HepG2 (cell line): ENCODE data around the gene PPCDC. TPM values are rescaled to one million over a fixed set of nuclear protein-coding genes. Genes with fewer than 3 reads are reported as not detected.
"Not testable (repeated sequence)": the region's sequence is repeated elsewhere in the genome, so short reads cannot be mapped to it uniquely, and the experiment has no call there.

Source experiments
- ATAC-seq: fragments of 200-7000 bp; cut with Tn5 transposase; 3 replicates; pipeline ENCODE4 v1.9.1; 2020; ENCODE audit warnings: mild to moderate bottlenecking, moderate library complexity
- BruUV-seq: library from RNA; stranded (reverse); fragments of 400-500 nt; replicated peaks from 2 replicates; lab custom pipeline; 2021; lab: Mats Ljungman, UMichigan
- CTCF ChIA-PET: fragments of 300-600 bp; formaldehyde crosslinking; extraction: SDS; loops from one replicate; lab custom pipeline; 2021; ENCODE audit warnings: low total read pairs, inconsistent platforms, low intra/inter-chr PET ratio; lab: Yijun Ruan, JAX
- POLR2A ChIA-PET: fragments of 350-600 bp; sonication (Branson Sonifier 250); formaldehyde crosslinking; loops from one replicate; lab custom pipeline; 2020; ENCODE audit warnings: antibody characterized with exemption, inconsistent platforms; lab: Yijun Ruan, JAX
- DNase-seq: peaks from one replicate; pipeline ENCODE4 v3.0.0-alpha.2; 2015; ENCODE audit warnings: low spot score
- FAIRE-seq: peaks from 3 replicates; lab custom pipeline; 2011; peaks lifted over from hg19 to GRCh38; lab: Jason Lieb, UNC
- H2AFZ ChIP-seq: one replicate; pipeline ENCODE4 v1.6.1; 2011; ENCODE audit warnings: low read length, inconsistent platforms
- H3K27ac ChIP-seq: fragments of 300-600 bp; 3 replicates; pipeline ENCODE4 v1.8.0; 2011; ENCODE audit warnings: mixed run types, mild to moderate bottlenecking, mixed read lengths, low read length, inconsistent platforms; ENCODE audit not compliant: insufficient read depth; ENCODE audit errors: extremely low read length
- H3K27me3 ChIP-seq, 2 experiments: fragments of 200-600 bp in 1 of 2; 2 replicates in 1 of 2; 3 replicates in 1 of 2; pipeline versions ENCODE4 v1.6.0 to v1.8.0; 2011; ENCODE audit warnings: low read length in 2 of 2, mild to moderate bottlenecking in 2 of 2, moderate library complexity in 2 of 2, inconsistent platforms in 1 of 2; ENCODE audit not compliant: insufficient read depth in 2 of 2, control insufficient read depth in 1 of 2
- H3K36me3 ChIP-seq, 2 experiments: fragments of 200-600 bp in 1 of 2; replicated peaks in 1 of 2; 2 replicates in 1 of 2; 3 replicates in 1 of 2; pipeline versions ENCODE4 v1.5.1 to v1.8.0; 2011; ENCODE audit warnings: low read length in 2 of 2, inconsistent platforms in 1 of 2; ENCODE audit not compliant: insufficient read depth in 2 of 2, control insufficient read depth in 1 of 2
- H3K4me1 ChIP-seq: 2 replicates; pipeline ENCODE4 v1.5.1; 2012; ENCODE audit warnings: low read length, inconsistent platforms; ENCODE audit not compliant: insufficient read depth
- H3K4me2 ChIP-seq: 2 replicates; pipeline ENCODE4 v1.6.0; 2011; ENCODE audit warnings: low read depth, low read length, inconsistent platforms
- H3K4me3 ChIP-seq, 3 experiments: fragments of 200-600 bp in 1 of 3; sonication (generic), shearing (Covaris generic) in 1 of 3; replicated peaks in 1 of 3; 2 replicates each; pipeline ENCODE4 v1.5.1; 2011 to 2016; ENCODE audit warnings: low read length in 3 of 3, inconsistent platforms in 2 of 3, low read depth in 2 of 3, mild to moderate bottlenecking in 2 of 3, control low read depth in 1 of 3, mixed read lengths in 1 of 3; ENCODE audit not compliant: insufficient read depth in 1 of 3
- H3K79me2 ChIP-seq: one replicate; pipeline ENCODE4 v1.6.1; 2011; ENCODE audit warnings: low read length, inconsistent platforms; ENCODE audit not compliant: insufficient read depth
- H3K9ac ChIP-seq: 2 replicates; pipeline ENCODE4 v1.6.0; 2011; ENCODE audit warnings: mild to moderate bottlenecking, low read depth, low read length, inconsistent platforms; ENCODE audit not compliant: insufficient read depth
- H3K9me3 ChIP-seq: 2 replicates; pipeline ENCODE4 v1.5.1; 2012; ENCODE audit warnings: mild to moderate bottlenecking, low read length
- H4K20me1 ChIP-seq: 2 replicates; pipeline ENCODE4 v1.6.0; 2011; ENCODE audit warnings: inconsistent platforms, mild to moderate bottlenecking, low read length, moderate library complexity; ENCODE audit not compliant: insufficient read depth
- CREM ChIP-seq, 2 experiments: sonication (generic) in 1 of 2; formaldehyde crosslinking in 1 of 2; IDR thresholded peaks; 2 replicates each; pipeline versions ENCODE4 v1.4.0 to v1.6.1; 2016 to 2020; ENCODE audit warnings: antibody characterized with exemption in 1 of 2, mild to moderate bottlenecking in 1 of 2, missing genetic modification reagents in 1 of 2
- SETDB1 ChIP-seq: sonication (generic); formaldehyde crosslinking; IDR thresholded peaks from 2 replicates; pipeline ENCODE4 v1.5.1; 2020; ENCODE audit warnings: missing genetic modification reagents, mild to moderate bottlenecking, borderline replicate concordance
- TARDBP ChIP-seq: sonication (generic); formaldehyde crosslinking; IDR thresholded peaks from 2 replicates; pipeline ENCODE4 v1.8.0; 2022; ENCODE audit warnings: mild to moderate bottlenecking, missing genetic modification reagents
- TOPORS ChIP-seq: sonication (generic); formaldehyde crosslinking; IDR thresholded peaks from 2 replicates; pipeline ENCODE4 v1.8.0; 2023; ENCODE audit warnings: mild to moderate bottlenecking, missing genetic modification reagents
- ZBTB37 ChIP-seq: sonication (generic); formaldehyde crosslinking; IDR thresholded peaks from 2 replicates; pipeline ENCODE4 v1.4.0; 2020; ENCODE audit warnings: mild to moderate bottlenecking, missing genetic modification reagents
- ZBTB43 ChIP-seq: sonication (generic); formaldehyde crosslinking; conservative IDR thresholded peaks from 2 replicates; pipeline ENCODE4 v1.4.0; 2020; ENCODE audit warnings: missing genetic modification reagents
- ZNF558 ChIP-seq: sonication (generic); formaldehyde crosslinking; IDR thresholded peaks from 2 replicates; pipeline ENCODE4 v1.9.0; 2022; ENCODE audit warnings: mild to moderate bottlenecking, missing genetic modification reagents, borderline replicate concordance
- ZNF781 ChIP-seq: sonication (generic); formaldehyde crosslinking; IDR thresholded peaks from 2 replicates; pipeline ENCODE4 v1.5.1; 2020; ENCODE audit warnings: borderline replicate concordance, mild to moderate bottlenecking, missing genetic modification reagents; ENCODE audit errors: not compliant biosample characterization
- ZNF784 ChIP-seq: sonication (generic); formaldehyde crosslinking; IDR thresholded peaks from 2 replicates; pipeline ENCODE4 v1.5.1; 2020; ENCODE audit warnings: missing genetic modification reagents, mild to moderate bottlenecking, borderline replicate concordance
- ZSCAN30 ChIP-seq: sonication (generic); formaldehyde crosslinking; IDR thresholded peaks from 2 replicates; pipeline ENCODE4 v1.5.0; 2020; ENCODE audit warnings: mild to moderate bottlenecking, missing genetic modification reagents
- WGBS: methylation state at CpG from one replicate; pipeline ENCODE4 v1.1.6; 2017; ENCODE audit warnings: low lambda C conversion rate; 5-methylcytosine and 5-hydroxymethylcytosine counted together
- in situ Hi-C: cut with HindIII; loops from 2 replicates; pipeline ENCODE4 v1.10.0; 2017; ENCODE audit warnings: low pct_unique_long_range_greater_than_20kb; ENCODE audit not compliant: extremely low pct_ligation_motif_present
- intact Hi-C: fragments of 100-400 bp; cut with micrococcal nuclease; formaldehyde crosslinking; loops from one replicate; pipeline ENCODE4 v1.10.0; 2022; ENCODE audit not compliant: unreplicated experiment
- polyA plus RNA-seq, 8 experiments: library from polyadenylated mRNA; depleted of rRNA in 3 of 8; stranded (reverse) in 7 of 8; unstranded in 1 of 8; fragments of >200 nt; fragmentation: Illumina TruSeq in 4 of 8; extraction: Trizol in 4 of 8; gene quantifications; 2 replicates each; pipeline versions ENCODE4 v1.2.1 to v1.2.3, GENCODE V29; 2011 to 2016; ENCODE audit warnings: low read depth in 4 of 8, missing spikeins in 1 of 8, mixed read lengths in 1 of 8; ENCODE audit not compliant: insufficient read depth in 1 of 8
- total RNA-seq, 5 experiments: library from RNA; depleted of rRNA; stranded (reverse); fragments of >200 nt; fragmentation: Illumina TruSeq; extraction: Trizol; gene quantifications; 2 replicates each; pipeline ENCODE4 v1.2.3, GENCODE V29; 2016; ENCODE audit warnings: low read depth in 1 of 5

PPCDC gene
- total and polyA plus RNA-seq, 2 of the 13 experiments (the other 11 are each of a cell fraction or from before 2014, with no cell fraction given) = 12.3 to 12.8 TPM

- TF ChIP-seq ZNF558 (CRISPR knock-in tag) = no peak
- TF ChIP-seq TOPORS (CRISPR knock-in tag) = no peak
- no peak for TF ChIP-seq TARDBP (CRISPR knock-in tag)
- no peak for TF ChIP-seq ZNF784 (CRISPR knock-in tag)
- TF ChIP-seq CREM (IDR thresholded peaks at IDR 0.05) = no peak
- TF ChIP-seq CREM (CRISPR knock-in tag; IDR thresholded peaks at IDR 0.05) = no peak
- no peak for TF ChIP-seq ZBTB37 (CRISPR knock-in tag)
- no peak for TF ChIP-seq ZNF781 (CRISPR knock-in tag)
- TF ChIP-seq ZBTB43 (CRISPR knock-in tag) = no peak
- no peak for TF ChIP-seq SETDB1 (CRISPR knock-in tag)
- TF ChIP-seq, all 625 proteins: peak for 0
Measured at GRCh38 chr15:75090388-75090734, 67.0 kb downstream of the PPCDC start (continued).

GRCh38 chr15:75091814-75092213 is 68.4 kb downstream of the PPCDC start:
- intact Hi-C loops = no loop called here
- DNase-seq (no peak), FAIRE-seq (no peak), ATAC-seq (no peak)
- Histone ChIP-seq H4K20me1 (no peaks in the 10 kb centered on the region), H3K27me3 (no peaks in the 10 kb centered on the region), H3K36me3 (no peaks in the 10 kb centered on the region), H3K4me3 (no peak overlapping the region), H3K79me2 (no peaks in the 10 kb centered on the region), H3K9ac (no peak overlapping the region), H3K4me1 (0 out of 2 replicates have a peak, but pooled peaks cover 2% of the 10 kb centered on the region), H3K4me2 (no peak overlapping the region), H3K27ac (no peak overlapping the region), H2AFZ (no peak overlapping the region), H3K9me3 (no peaks in the 10 kb centered on the region)
- ChIA-PET POLR2A (no interaction called here), CTCF (no interaction called here)
- no peak for TF ChIP-seq ZSCAN30 (CRISPR knock-in tag)
- no TSS peak for BruUV-seq
- in situ Hi-C loops = no loop called here

GRCh38 chr15:75094961-75095478 is 71.6 kb downstream of the PPCDC start:
- intact Hi-C loops, CTCF ChIA-PET, H2AFZ ChIP-seq, DNase-seq, H3K4me3 ChIP-seq, H4K20me1 ChIP-seq, H3K27me3 ChIP-seq, H3K79me2 ChIP-seq, H3K27ac ChIP-seq, BruUV-seq, H3K36me3 ChIP-seq, ATAC-seq, H3K9me3 ChIP-seq, FAIRE-seq, in situ Hi-C loops, POLR2A ChIA-PET, H3K9ac ChIP-seq, H3K4me2 ChIP-seq, H3K4me1 ChIP-seq: not testable (repeated sequence)
- 93% methylated on average over 4 of the region's 4 CpGs for WGBS
